Endothelial cell (in vitro differentiated cells): ENCODE results near the gene CCM2L. TPM values are rescaled to one million over a fixed set of nuclear protein-coding genes. Genes with fewer than 3 reads are reported as not detected.

ENCODE experiments used
- DNase-seq: peaks from one replicate; pipeline ENCODE4 v3.0.0; 2021; ENCODE audit warnings: low spot score
- H3K27ac Mint-ChIP-seq: one replicate; pipeline ENCODE4 v1.8.0; 2021; ENCODE audit warnings: mixed read lengths, inconsistent platforms; ENCODE audit not compliant: unreplicated experiment
- H3K27me3 Mint-ChIP-seq: one replicate; pipeline ENCODE4 v1.8.0; 2021; ENCODE audit warnings: mild to moderate bottlenecking, moderate library complexity, mixed read lengths, inconsistent platforms; ENCODE audit not compliant: unreplicated experiment
- H3K36me3 Mint-ChIP-seq: one replicate; pipeline ENCODE4 v1.8.0; 2021; ENCODE audit warnings: mild to moderate bottlenecking, low read depth, mixed read lengths, inconsistent platforms; ENCODE audit not compliant: unreplicated experiment
- H3K4me1 Mint-ChIP-seq: one replicate; pipeline ENCODE4 v1.8.0; 2021; ENCODE audit warnings: mild to moderate bottlenecking, mixed read lengths, inconsistent platforms; ENCODE audit not compliant: unreplicated experiment
- H3K4me3 Mint-ChIP-seq: one replicate; pipeline ENCODE4 v1.8.0; 2021; ENCODE audit warnings: mild to moderate bottlenecking, mixed read lengths, inconsistent platforms; ENCODE audit not compliant: unreplicated experiment
- H3K9me3 Mint-ChIP-seq: one replicate; pipeline ENCODE4 v1.8.0; 2021; ENCODE audit warnings: mixed read lengths, inconsistent platforms; ENCODE audit not compliant: unreplicated experiment
- total RNA-seq: library from RNA; stranded (reverse); fragmentation: NEBNext Ultra II Directional; extraction: Animal tissue kit (Norgen Biotek cat#: 25700); gene quantifications from one replicate; pipeline ENCODE4 v1.2.1, GENCODE V29; 2021; ENCODE audit not compliant: unreplicated experiment
- TF ChIP-seq, protein P1 (sequence below): fragments of 200-600 bp; sonication (generic); IDR thresholded peaks from one replicate; pipeline ENCODE4 v1.5.0; 2021; ENCODE audit warnings: antibody characterized with exemption; ENCODE audit not compliant: unreplicated experiment

Gene CCM2L
- total RNA-seq, 1 donor from 2014 or later, result 27.2 TPM

GRCh38 chr20:32036252-32036651 lies 26.0 kb downstream of the CCM2L start:
- Mint-ChIP-seq H3K4me1 (peaks cover 15% of the 10 kb centered on the region), H3K4me3 (no peak overlapping the region), H3K36me3 (no peaks in the 10 kb centered on the region), H3K9me3 (no peaks in the 10 kb centered on the region), H3K27me3 (peaks cover 5% of the 10 kb centered on the region), H3K27ac (no peak overlapping the region)
- TF ChIP-seq, protein P1, sequence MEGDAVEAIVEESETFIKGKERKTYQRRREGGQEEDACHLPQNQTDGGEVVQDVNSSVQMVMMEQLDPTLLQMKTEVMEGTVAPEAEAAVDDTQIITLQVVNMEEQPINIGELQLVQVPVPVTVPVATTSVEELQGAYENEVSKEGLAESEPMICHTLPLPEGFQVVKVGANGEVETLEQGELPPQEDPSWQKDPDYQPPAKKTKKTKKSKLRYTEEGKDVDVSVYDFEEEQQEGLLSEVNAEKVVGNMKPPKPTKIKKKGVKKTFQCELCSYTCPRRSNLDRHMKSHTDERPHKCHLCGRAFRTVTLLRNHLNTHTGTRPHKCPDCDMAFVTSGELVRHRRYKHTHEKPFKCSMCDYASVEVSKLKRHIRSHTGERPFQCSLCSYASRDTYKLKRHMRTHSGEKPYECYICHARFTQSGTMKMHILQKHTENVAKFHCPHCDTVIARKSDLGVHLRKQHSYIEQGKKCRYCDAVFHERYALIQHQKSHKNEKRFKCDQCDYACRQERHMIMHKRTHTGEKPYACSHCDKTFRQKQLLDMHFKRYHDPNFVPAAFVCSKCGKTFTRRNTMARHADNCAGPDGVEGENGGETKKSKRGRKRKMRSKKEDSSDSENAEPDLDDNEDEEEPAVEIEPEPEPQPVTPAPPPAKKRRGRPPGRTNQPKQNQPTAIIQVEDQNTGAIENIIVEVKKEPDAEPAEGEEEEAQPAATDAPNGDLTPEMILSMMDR, result no peak
- DNase-seq, result no peak

DNA sequence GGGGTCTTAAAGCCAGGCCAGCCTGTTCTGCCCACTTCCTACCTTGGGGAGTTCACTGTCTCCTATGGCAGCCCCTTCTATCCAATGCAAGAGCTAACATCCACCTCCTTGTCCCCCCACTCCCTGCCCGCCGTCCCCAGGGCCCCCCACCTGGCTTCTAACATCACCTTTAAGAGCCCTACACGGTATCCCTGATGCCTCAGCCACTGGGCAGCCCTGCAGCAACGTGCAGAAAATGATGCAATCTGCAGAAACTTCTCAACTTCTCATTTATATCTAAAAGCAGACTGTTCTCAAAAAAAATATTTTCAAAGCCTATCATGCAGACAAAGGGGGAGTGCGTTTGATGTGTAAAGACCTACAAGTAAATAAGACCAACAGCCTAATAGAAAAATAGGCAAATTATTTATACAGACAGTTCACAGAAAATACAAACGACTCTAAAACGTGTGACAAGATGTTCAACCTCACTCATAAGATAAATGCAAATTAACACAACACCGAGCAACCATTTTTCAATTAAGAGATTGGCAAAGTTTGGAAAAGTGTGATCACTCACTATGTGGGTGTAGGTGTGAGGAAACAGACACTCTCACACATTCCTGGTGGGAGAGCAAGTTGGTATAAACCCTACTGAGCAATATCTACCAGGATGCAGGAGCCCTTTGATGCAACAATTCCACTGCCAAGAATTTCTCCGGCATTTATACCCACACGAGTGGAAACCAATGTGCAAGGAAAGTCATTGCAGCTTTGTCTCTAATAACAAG lies 26.7 kb downstream of the CCM2L start:
- TF ChIP-seq, protein P1, result no peak
- Mint-ChIP-seq H3K27ac (no peak overlapping the region), H3K9me3 (no peaks in the 10 kb centered on the region), H3K4me1 (peaks cover 11% of the 10 kb centered on the region), H3K27me3 (peaks cover 5% of the 10 kb centered on the region), H3K36me3 (no peaks in the 10 kb centered on the region), H3K4me3 (no peak overlapping the region)
- DNase-seq, result no peak

GRCh38 chr20:32037929-32038328 lies 27.7 kb downstream of the CCM2L start:
- H3K4me1 Mint-ChIP-seq, result peaks cover 10% of the 10 kb centered on the region
- TF ChIP-seq, protein P1, result no peak
- H3K4me3 Mint-ChIP-seq, result no peak overlapping the region
- peaks cover 3% of the 10 kb centered on the region for H3K27me3 Mint-ChIP-seq
- H3K27ac Mint-ChIP-seq, result no peak overlapping the region
- H3K36me3 Mint-ChIP-seq, result no peaks in the 10 kb centered on the region
- DNase-seq, result no peak
- H3K9me3 Mint-ChIP-seq, result no peaks in the 10 kb centered on the region

GRCh38 chr20:32040142-32040953 lies 30.1 kb downstream of the CCM2L start:
- H3K27ac Mint-ChIP-seq, result no peak overlapping the region
- H3K4me3 Mint-ChIP-seq, result no peak overlapping the region
- TF ChIP-seq, protein P1, result no peak
- DNase-seq, result no peak
- H3K4me1 Mint-ChIP-seq, result peaks cover 4% of the 10 kb centered on the region
- H3K27me3 Mint-ChIP-seq, result no peaks in the 10 kb centered on the region
- H3K36me3 Mint-ChIP-seq, result no peaks in the 10 kb centered on the region
- H3K9me3 Mint-ChIP-seq, result no peaks in the 10 kb centered on the region

DNA sequence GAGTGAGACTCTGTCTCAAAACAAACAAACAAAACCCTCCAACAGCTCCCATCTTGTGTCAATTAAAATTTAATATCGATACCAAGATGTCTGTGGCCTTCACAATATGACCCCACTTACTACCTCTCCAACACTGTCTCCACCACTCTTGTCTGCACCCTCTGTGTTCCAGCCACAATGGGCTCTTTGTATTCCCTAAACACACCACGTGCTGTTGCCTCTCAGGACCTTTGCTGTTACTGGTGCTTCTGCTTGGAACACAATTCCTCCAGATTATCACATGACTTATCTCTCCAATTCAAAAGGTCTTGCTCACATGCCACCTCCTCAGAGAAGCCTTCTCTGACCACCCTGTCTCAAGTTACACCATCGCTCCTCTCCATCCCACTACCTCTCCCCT lies 35.8 kb downstream of the CCM2L start:
- Mint-ChIP-seq H3K27ac (no peak overlapping the region), H3K4me3 (no peak overlapping the region), H3K27me3 (peaks cover 3% of the 10 kb centered on the region), H3K36me3 (no peaks in the 10 kb centered on the region), H3K9me3 (no peaks in the 10 kb centered on the region), H3K4me1 (no peaks in the 10 kb centered on the region)
- TF ChIP-seq, protein P1, result no peak
- no peak for DNase-seq
